ENCODE measurements around the gene CDK17.
"Not testable (repeated sequence)": the region's sequence is repeated elsewhere in the genome, so short reads cannot be mapped to it uniquely, and the experiment has no call there.

CDK17 gene

GRCh38 chr12:96399919-96400630 lies at the start of gene CDK17:
CDK17 (minus strand) TSS chr12:96400439; CDS start chr12:96334836, 65,603 bp downstream.
- peak; percentile 87 for DNase-seq

DNA sequence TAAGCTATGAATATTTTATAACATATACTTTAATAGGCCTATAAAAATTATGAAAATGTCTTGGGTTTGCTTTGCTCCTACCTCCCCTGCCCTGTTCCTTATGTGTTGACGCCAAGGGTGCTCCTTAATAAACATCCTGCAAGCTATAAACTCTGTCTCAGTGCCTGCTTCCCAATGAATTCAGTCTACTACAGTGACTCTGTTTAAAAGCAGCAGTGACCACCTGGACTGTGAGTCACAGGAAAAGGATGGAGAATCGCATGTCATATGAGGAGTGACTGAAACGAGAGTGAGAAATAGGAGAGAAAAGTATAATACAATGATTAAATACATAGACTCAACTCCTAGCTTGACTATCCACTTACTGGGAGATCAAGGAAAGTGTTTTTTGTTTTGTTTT lies 48.1 kb upstream of the CDK17 start:
- DNase-seq: no peak

DNA sequence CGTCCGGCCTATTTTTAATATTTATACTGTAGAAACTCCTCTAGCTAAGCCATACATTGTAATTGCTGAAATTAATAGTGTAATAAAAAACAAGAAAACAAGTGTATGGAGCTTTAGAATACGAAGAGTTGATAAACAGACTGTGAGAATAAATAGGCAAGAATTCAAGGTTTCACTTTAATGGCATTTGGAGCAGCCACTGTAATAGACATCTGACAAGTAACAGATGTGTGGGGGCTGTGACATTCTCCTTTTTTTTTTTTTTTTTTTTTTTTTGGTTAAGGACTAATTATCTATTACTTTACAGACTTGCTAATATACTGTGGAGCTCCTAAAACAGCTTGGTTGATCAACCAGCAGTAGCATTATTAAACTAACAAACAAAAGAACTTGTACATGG lies 47.0 kb upstream of the CDK17 start:
- DNase-seq: no peak

- DNase-seq: peak; percentile 72
Measured at GRCh38 chr12:96445691-96446583, 45.7 kb upstream of the CDK17 start.

DNA sequence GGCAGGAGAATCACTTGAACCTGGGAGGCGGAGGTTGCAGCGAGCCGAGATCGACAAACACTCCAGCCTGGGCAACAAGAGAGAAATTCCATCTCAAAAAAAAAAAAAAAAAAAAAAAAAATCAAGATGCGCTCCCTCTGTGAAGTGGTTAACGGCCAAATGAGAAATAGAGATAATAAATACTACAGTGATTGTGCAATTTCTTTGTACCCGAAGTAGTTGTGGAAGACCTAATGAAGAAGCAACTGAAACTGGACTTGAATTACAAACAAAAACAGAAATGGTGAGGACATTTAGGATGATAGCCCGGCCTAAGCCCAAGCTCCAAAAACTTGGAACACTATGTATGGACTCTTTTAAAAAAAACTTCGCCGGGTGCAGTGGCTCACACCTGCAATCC lies 44.2 kb upstream of the CDK17 start:
- no peak for DNase-seq

DNA sequence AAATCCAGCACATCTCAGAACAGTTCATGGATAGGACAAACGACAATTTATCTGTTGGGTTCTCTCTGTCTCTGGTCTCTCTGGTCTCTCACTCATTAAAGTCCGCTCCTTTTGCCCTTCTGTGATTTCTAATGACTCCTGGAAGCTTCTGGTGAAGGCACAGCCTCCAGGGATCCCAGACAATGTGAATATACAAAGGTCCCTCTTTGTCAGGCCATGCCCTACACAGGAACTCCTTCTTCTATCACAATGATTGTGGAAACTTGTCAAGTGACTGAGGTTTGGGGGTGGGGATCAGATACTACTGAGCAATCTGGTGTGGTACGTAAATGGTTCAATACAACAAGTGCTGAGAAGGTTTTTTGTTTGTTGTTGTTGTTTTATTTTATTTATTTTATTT lies 42.7 kb upstream of the CDK17 start:
- DNase-seq: no peak

DNA sequence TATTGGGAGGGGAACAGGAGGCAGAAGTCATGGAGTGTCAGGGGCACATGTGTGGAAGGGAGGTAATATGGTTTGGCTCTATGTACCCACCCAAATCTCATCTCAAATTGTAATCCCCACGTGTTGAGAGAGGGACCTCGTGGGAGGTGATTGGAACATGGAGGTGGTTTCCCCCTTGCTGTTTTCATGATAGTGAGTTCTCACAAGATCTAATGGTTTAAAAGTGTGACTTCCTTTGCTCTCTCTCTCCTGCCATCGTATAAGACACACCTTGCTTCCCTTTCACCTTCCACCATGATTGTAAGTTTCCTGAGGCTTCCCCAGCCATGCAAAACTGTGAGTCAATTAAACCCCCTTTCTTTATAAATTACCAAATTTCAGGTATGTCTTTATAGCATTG lies 41.6 kb upstream of the CDK17 start:
- no peak for DNase-seq

GRCh38 chr12:96438330-96438729 lies 38.1 kb upstream of the CDK17 start:
- no peak for DNase-seq

DNA sequence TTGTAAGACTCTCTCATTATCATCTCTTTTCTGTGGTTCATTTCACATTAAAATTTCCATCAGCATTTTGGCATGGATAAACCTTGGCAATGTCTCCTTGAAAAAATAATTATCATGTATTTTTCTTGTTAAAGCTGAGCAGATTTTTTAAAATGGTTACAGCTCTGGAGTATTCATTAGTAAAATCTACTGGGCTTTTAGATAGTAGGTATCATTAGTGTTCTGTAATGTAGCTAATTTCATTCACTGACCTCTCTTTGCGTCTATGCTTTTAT lies 36.9 kb upstream of the CDK17 start:
- DNase-seq: no peak

DNA sequence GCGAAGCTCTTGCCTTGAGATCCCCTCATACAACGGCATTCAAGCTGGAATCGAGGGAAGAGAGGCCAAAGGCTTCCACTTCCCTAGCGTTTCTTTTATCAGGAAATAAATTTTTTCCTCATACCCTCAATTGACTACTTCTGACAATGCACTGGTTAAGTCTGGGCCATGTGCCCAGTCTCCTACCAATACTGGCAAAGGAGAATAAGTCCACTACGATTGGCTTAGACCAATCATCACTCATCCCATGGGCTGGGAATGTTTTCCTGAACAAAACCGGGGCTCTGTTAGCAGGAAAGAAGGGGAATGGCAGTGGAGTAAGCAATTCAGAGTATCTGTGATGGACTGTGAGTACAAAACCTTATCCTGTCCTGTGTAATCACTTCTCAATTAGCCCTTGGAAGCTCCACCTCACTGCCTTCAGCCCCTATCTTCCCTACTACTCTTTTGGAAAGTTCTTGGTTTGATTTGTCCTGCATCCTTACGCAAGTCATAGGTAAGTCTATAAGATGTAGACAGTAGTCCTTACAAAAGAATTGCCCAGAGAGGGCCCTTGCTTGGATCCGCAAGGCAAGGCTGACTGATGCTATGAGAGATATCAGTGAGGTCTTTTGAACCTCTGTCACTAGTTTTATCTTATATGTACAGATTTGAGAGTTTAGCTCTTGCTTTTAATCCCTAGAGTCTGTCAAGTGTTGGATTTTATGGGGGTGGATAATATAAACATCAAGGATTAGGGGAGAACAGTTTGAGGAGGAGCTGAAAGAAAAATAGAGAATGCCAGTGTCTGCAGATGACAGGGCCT lies 36.3 kb upstream of the CDK17 start:
- no peak for DNase-seq

DNA sequence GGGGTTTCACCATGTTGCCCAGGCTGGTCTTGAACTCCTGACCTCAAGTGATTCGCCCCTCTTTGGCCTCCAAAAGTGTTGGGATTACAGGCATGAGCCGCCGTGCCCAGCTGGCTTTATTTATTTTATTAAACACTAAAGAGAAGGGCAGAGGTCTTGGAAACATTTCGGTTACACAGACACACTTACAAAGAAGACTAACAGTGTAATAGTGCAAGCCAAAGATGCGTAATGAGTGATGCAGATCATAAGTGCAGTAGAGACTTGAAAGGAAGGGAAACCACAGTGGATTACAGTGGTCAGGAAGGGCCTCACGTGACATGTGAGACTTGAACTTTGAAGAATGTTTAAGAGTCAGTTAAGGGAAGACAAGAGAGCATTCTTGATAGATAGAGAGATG lies 33.9 kb upstream of the CDK17 start:
- peak; percentile 24 for DNase-seq

GRCh38 chr12:96432496-96433321 lies 32.5 kb upstream of the CDK17 start:
- not testable (repeated sequence) for DNase-seq

GRCh38 chr12:96431067-96431466 lies 30.8 kb upstream of the CDK17 start:
- no peak for DNase-seq

DNA sequence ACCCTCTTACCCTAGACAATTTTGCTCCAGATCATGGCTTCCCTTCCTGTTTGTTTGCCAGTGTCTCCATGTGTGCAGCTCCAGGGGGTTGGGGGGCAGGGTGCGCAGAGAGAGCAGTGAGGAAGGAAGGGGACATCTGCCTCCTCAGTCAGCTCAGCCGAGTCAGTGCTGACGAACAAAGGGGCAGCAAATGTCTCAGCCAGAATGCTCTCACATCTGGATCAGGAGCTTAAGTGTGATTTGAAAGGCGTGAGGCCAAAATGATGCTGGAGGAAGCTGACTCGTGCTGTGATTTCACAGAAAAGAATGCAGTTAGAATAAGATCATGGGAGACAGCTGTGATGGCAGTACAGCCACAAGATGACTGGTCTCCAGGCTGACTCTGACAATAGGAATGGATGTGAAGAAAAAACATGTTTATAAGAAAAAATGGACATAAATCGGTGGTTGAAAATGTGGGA lies 27.1 kb upstream of the CDK17 start:
- DNase-seq: no peak

DNA sequence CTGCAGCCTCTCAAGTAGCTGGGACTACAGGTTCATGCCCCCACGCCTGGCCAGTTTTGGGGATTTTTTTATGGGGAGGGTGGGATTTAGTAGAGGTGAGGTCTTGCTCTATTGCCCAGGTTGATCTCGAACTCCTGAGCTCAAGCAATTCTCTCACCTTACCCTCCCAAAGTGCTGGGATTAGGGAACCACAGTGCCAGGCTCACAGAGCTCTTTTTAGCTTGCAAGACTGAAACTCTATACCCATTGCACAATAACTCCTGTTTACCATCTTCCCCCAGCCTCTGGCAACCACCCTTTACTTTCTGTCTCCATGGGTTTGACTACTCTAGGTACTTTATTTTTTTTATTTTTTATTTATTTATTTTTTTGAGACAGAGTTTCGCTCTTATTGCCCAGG lies 25.7 kb upstream of the CDK17 start:
- DNase-seq: no peak

DNA sequence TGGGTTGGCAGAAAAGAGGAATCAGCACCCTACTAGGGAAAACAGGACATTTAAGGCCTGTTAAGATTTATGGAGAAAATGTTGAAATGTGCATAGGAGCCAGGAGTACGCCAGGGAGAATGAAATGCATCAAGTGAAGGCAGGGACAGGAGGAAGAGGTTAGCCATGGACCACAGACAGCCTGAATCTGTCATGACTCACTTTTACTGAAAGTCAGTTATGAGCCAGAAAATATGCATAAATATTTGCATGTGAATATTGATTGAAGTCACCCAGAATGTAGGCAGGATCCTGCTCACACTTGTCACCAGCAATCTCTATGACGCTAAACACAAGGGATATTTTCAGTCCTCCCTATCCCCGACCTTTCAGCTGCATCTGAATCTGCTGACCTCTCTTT lies 25.1 kb upstream of the CDK17 start:
- no peak for DNase-seq

DNA sequence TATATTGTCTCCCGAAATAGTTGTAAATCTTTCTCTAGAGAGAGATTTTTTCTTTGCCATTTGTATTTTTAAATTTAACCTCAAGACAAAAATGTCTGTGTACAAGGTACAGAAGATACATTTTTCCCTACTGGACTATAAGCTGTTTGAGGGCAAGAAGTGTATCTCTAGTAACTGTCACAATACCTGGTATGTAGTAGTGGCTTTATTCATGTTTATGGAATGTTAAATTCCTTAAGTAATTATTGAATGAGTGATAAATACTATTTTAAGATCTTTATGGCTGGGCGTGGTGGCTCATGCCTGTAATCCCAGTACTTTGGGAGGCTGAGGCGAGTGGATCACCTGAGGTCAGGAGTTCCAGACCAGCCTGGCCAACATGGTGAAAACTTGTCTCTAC lies 24.4 kb upstream of the CDK17 start:
- DNase-seq: no peak

- peak; percentile 59 for DNase-seq
Measured at GRCh38 chr12:96422192-96422591, 22.0 kb upstream of the CDK17 start.

- no peak for DNase-seq
Measured at GRCh38 chr12:96421014-96421413, 20.8 kb upstream of the CDK17 start.

- DNase-seq: peak; percentile 37
Measured at GRCh38 chr12:96420277-96420835, 20.1 kb upstream of the CDK17 start.

DNA sequence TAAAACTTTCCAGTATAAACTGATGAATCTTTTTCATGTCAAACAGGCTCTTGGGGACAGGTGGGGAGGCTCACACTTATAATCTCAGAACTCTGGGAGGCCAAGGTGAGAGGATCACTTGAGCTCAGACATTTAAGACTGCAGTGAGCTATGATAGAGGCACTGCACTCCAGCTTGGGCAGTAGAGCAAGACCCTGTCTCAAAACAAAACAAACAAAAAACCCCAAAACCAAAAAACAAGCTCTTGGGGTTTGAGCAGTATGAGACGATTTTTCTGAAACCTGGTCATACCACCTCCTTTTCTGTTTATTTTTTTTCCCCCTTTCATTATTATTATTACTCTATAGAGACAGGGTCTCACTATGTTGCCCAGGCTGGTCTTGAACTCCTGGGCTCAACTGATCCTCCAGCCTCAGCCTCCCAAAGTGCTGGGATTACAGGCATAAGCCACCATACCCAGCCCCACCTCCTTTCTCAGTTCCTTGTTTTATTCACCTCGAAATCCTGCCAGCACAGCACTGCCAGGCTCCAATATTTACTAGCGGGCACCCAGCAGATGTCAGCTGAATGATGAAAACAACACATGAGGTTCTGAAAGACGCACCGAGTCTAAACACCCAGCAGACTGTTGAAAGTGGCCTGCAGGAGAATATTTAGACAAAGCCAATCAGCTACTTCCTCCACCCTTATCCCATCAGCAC lies 19.5 kb upstream of the CDK17 start:
- DNase-seq: no peak

DNA sequence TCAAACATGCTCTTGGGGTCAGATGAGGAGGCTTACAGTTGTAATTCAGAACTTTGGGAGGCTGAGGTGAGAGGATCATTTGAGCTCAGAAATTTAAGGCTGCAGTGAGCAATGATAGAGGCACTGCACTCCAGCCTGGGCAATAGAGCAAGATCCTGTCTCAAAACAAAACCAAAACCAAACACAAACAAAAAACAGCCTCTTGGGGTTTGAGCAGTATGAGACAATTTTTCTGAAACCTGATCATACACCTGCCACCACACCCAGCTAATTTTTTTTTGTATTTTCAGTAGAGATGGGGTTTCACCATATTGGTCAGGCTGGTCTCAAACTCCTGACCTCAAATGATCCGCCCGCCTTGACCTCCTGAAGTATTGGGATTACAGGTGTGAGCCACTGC lies 17.4 kb upstream of the CDK17 start:
- DNase-seq: not testable (repeated sequence)
